Breast epithelium (tissue), 3 donors: Measurements from ENCODE around the gene FHOD3.

Experiments used
- CTCF ChIP-seq, 3 donors: fragments of 450-650 bp; IDR thresholded peaks; one replicate each; pipeline ENCODE4 v1.5.1; 2016 to 2017; ENCODE audit warnings: antibody characterized with exemption in 3 of 3, mild to moderate bottlenecking in 3 of 3, moderate library complexity in 3 of 3
- POLR2A ChIP-seq: fragments of 450-650 bp; IDR thresholded peaks from one replicate; pipeline ENCODE4 v1.6.1; 2016; ENCODE audit warnings: antibody characterized with exemption, mild to moderate bottlenecking, moderate library complexity
- POLR2AphosphoS5 ChIP-seq, 3 donors: sonication (generic); formaldehyde crosslinking; IDR thresholded peaks; one replicate each; pipeline ENCODE4 v1.6.1; 2017; ENCODE audit warnings: antibody characterized with exemption in 3 of 3

- TF ChIP-seq CTCF (IDR thresholded peaks at IDR 0.05): no peak
- TF ChIP-seq POLR2A: no peak
- no peak for TF ChIP-seq POLR2AphosphoS5 (IDR thresholded peaks at IDR 0.05)
Observed at GRCh38 chr18:36582988-36583745, 285.7 kb downstream of the FHOD3 start.
